ENCODE measurements around the gene ALOX5AP.

The ALOX5AP gene

DNA sequence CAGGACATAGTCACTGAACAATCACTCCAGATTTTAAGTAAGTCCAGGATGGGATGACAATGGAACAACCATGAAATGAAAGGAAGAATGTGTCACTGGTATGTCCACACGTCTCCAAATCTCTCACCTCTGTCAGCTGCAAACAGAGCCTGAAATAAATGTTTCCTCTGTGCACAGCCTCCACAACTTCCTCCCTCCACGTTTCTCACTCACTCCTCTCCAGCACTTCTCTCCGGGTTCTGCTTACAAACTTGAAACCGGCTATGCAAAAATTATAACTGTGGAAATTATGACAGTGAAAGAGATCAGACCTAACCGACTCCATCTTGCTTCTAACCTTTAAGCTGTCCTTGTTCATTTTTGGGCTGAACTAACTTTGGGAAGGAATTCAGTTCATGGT is 35.0 kb upstream of the ALOX5AP start:
- DNase-seq (ENCODE audit: insufficient read length) (no peak), FAIRE-seq (no peak)

DNA sequence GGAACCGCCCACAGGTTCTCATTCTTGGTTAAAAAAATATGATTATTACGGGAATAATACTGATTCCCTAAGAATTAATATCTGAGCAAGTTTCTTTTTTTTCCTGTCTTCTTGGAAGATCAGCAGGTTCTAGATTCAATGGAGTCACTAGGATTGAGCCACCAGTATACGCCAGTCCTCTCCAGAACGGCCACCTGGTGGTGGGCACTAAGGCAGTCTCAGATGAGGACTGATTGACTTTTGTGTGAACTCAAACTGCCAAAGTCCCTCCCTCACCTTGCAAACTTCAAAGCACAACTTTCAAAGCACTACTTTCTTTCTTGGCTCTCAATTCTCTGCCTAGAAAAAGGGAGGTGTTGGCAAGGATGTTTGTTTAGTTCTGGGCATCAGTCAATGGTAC is 33.3 kb upstream of the ALOX5AP start:
- FAIRE-seq (no peak), DNase-seq (ENCODE audit: insufficient read length) (no peak)
- TF ChIP-seq POLR2A (IDR thresholded peaks at IDR 0.05; ENCODE audit: low read depth, low read length) = no peak
- TF ChIP-seq TAF1 (IDR thresholded peaks at IDR 0.05; ENCODE audit: borderline replicate concordance, low read depth, low read length) = no peak
- no peak for TF ChIP-seq POLR2AphosphoS5 (IDR thresholded peaks at IDR 0.05; ENCODE audit: low read depth, low read length)

More for the DNA sequence above, 35.0 kb upstream of the ALOX5AP start:
- no peak for TF ChIP-seq POLR2A (IDR thresholded peaks at IDR 0.05; ENCODE audit: low read depth, low read length)
- no peak for TF ChIP-seq POLR2AphosphoS5 (IDR thresholded peaks at IDR 0.05; ENCODE audit: low read depth, low read length)
- TF ChIP-seq TAF1 (IDR thresholded peaks at IDR 0.05; ENCODE audit: borderline replicate concordance, low read depth, low read length) = no peak

GRCh38 chr13:30704596-30704995 is 30.7 kb upstream of the ALOX5AP start:
- TF ChIP-seq POLR2AphosphoS5 (IDR thresholded peaks at IDR 0.05; ENCODE audit: low read depth, low read length) (no peak), POLR2A (IDR thresholded peaks at IDR 0.05; ENCODE audit: low read depth, low read length) (no peak)
- FAIRE-seq (no peak), DNase-seq (ENCODE audit: insufficient read length) (no peak)

GRCh38 chr13:30705680-30706079 is 29.7 kb upstream of the ALOX5AP start:
- no peak for FAIRE-seq
- no peak for DNase-seq (ENCODE audit: insufficient read length)
- TF ChIP-seq POLR2A (IDR thresholded peaks at IDR 0.05; ENCODE audit: low read depth, low read length) (no peak), TAF1 (IDR thresholded peaks at IDR 0.05; ENCODE audit: borderline replicate concordance, low read depth, low read length) (no peak), POLR2AphosphoS5 (IDR thresholded peaks at IDR 0.05; ENCODE audit: low read depth, low read length) (no peak)

- no peak for DNase-seq (ENCODE audit: insufficient read length)
- TF ChIP-seq POLR2A (IDR thresholded peaks at IDR 0.05; ENCODE audit: low read depth, low read length) (no peak), TAF1 (IDR thresholded peaks at IDR 0.05; ENCODE audit: borderline replicate concordance, low read depth, low read length) (no peak), POLR2AphosphoS5 (IDR thresholded peaks at IDR 0.05; ENCODE audit: low read depth, low read length) (no peak)
- FAIRE-seq = no peak
These were observed 26.8 kb upstream of the ALOX5AP start for GRCh38 chr13:30708541-30708940.

DNA sequence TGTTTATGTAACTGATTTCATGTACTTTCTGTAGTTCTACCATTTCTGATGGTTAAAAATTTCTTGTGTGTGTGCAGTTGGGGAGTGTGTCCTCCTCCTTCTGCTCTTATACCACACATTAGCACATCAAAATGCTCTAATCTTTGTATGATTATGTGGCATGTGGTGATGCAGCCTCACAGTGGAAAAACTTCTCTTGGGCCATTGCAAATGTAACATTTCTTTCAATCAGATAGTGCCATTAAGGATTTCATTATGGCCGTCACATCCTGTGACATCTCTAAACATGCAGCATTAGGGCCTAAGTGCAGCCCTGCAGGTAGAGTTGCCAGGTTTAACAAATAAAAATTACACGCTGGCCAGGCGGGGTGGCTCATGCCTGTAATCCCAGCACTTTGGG is 24.9 kb upstream of the ALOX5AP start:
- FAIRE-seq (no peak), DNase-seq (ENCODE audit: insufficient read length) (no peak)
- TF ChIP-seq POLR2A (IDR thresholded peaks at IDR 0.05; ENCODE audit: low read depth, low read length) = no peak

- FAIRE-seq = no peak
- no peak for TF ChIP-seq POLR2AphosphoS5 (IDR thresholded peaks at IDR 0.05; ENCODE audit: low read depth, low read length)
- no peak for TF ChIP-seq POLR2A (IDR thresholded peaks at IDR 0.05; ENCODE audit: low read depth, low read length)
- no peak for TF ChIP-seq TAF1 (IDR thresholded peaks at IDR 0.05; ENCODE audit: borderline replicate concordance, low read depth, low read length)
- no peak for DNase-seq (ENCODE audit: insufficient read length)
These were observed 24.0 kb upstream of the ALOX5AP start for GRCh38 chr13:30711375-30711774.

GRCh38 chr13:30711837-30712236 is 23.5 kb upstream of the ALOX5AP start:
- DNase-seq (ENCODE audit: insufficient read length) (no peak), FAIRE-seq (no peak)
- TF ChIP-seq TAF1 (IDR thresholded peaks at IDR 0.05; ENCODE audit: borderline replicate concordance, low read depth, low read length) (no peak), POLR2AphosphoS5 (IDR thresholded peaks at IDR 0.05; ENCODE audit: low read depth, low read length) (no peak), POLR2A (IDR thresholded peaks at IDR 0.05; ENCODE audit: low read depth, low read length) (no peak)

- no peak for DNase-seq (ENCODE audit: insufficient read length)
- no peak for TF ChIP-seq POLR2AphosphoS5 (IDR thresholded peaks at IDR 0.05; ENCODE audit: low read depth, low read length)
- TF ChIP-seq POLR2A (IDR thresholded peaks at IDR 0.05; ENCODE audit: low read depth, low read length) = no peak
- TF ChIP-seq TAF1 (IDR thresholded peaks at IDR 0.05; ENCODE audit: borderline replicate concordance, low read depth, low read length) = no peak
- FAIRE-seq = peak; percentile 71
These were observed 22.5 kb upstream of the ALOX5AP start for GRCh38 chr13:30712536-30713532.

DNA sequence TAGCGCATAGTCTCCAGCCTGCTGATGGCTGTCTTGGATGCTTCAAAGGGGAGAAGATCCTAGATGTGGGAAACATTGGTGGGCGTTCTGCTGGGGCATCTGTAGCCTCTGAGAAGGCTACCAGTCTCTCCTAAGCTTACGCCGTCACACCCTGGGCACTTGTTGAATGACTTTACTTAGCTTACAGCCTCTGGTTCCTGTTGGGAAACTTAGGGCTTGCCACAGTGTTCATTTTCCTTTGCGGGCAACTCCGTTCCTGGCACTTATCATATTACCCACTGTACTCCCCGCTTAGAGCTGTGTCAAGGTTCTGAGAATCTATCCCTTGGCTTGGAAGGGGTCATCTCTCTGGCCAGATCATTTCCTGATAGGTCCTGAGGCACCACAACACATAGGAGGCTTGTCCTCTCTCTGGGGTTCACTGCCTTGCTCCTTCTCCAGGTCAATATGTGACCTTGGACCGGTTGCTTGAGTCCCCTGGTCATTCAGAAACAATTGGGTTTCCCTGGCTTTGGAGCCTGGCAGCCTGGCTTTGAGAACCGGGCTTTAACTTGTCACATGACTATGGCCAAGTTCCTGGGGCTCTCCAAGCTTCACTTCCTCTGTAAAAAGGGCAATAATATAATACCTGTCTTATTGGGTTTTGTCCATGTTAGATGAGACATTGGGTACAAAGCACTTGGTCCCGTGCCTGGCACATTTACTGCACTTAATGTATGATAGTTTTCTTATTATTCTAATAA is 20.5 kb upstream of the ALOX5AP start:
- TF ChIP-seq TAF1 (IDR thresholded peaks at IDR 0.05; ENCODE audit: borderline replicate concordance, low read depth, low read length) (no peak), POLR2AphosphoS5 (IDR thresholded peaks at IDR 0.05; ENCODE audit: low read depth, low read length) (no peak), POLR2A (IDR thresholded peaks at IDR 0.05; ENCODE audit: low read depth, low read length) (no peak)
- no peak for FAIRE-seq
- no peak for DNase-seq (ENCODE audit: insufficient read length)

DNA sequence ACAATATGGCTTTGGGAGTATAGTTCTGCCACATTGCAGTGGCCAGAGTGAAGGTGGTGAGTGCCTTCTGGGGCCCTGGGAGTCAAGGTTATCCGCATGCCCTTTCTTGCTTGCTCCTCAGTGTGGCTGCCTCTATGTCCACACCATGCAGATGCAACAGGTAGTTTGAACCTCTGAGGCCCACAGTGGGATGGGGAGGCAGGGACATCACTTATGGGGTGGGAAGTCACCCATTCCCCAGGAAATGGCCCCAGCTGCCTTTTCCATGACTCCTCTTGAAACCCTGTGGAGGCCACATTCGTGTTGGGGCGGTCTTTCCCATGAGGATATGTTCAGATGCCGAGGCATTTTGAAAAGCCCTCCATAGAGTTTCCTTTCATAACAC is 20.0 kb upstream of the ALOX5AP start:
- FAIRE-seq = no peak
- no peak for TF ChIP-seq POLR2A (IDR thresholded peaks at IDR 0.05; ENCODE audit: low read depth, low read length)
- DNase-seq (ENCODE audit: insufficient read length) = no peak

- no peak for DNase-seq (ENCODE audit: insufficient read length)
- TF ChIP-seq POLR2A (IDR thresholded peaks at IDR 0.05; ENCODE audit: low read depth, low read length) (no peak), TAF1 (IDR thresholded peaks at IDR 0.05; ENCODE audit: borderline replicate concordance, low read depth, low read length) (no peak), POLR2AphosphoS5 (IDR thresholded peaks at IDR 0.05; ENCODE audit: low read depth, low read length) (no peak)
- no peak for FAIRE-seq
These were observed 19.5 kb upstream of the ALOX5AP start for GRCh38 chr13:30715837-30716236.

Measured in GM12892 (cell line).